GM12878 (cell line): ENCODE results near the gene BCAS3. TPM values are rescaled to one million over a fixed set of nuclear protein-coding genes. Genes with fewer than 3 reads are reported as not detected.

Source experiments
- DPF2 ChIP-seq: fragments of 450-650 bp; IDR thresholded peaks from 2 replicates; pipeline ENCODE4 v1.6.1; 2017; ENCODE audit warnings: mild to moderate bottlenecking
- NFIC ChIP-seq: IDR thresholded peaks from 2 replicates; pipeline ENCODE4 v1.6.1; 2012; ENCODE audit warnings: low read depth, mild to moderate bottlenecking, inconsistent platforms, low read length, moderate library complexity
- polyA plus RNA-seq, 11 experiments: library from polyadenylated mRNA; depleted of rRNA in 4 of 11; unstranded in 6 of 11; stranded (reverse) in 5 of 11; fragments of >200 nt; fragmentation: Nextera tagmentation in 4 of 11; fragmentation: Illumina TruSeq in 1 of 11; extraction: Ambion mirVana in 4 of 11; extraction: Trizol in 1 of 11; gene quantifications; 1 replicate in 1 of 11; 2 replicates in 10 of 11; pipeline versions ENCODE4 v1.2.1 to v1.2.3, GENCODE V29; 2011 to 2016; ENCODE audit warnings: inconsistent platforms in 2 of 11, missing spikeins in 2 of 11, low read depth in 1 of 11
- total RNA-seq, 4 experiments: library from RNA; depleted of rRNA in 3 of 4; stranded (reverse); fragments of >200 nt in 3 of 4; fragmentation: Illumina TruSeq in 1 of 4; extraction: Trizol in 1 of 4; gene quantifications; 2 replicates each; pipeline versions ENCODE4 v1.2.1 to v1.2.3, GENCODE V29; 2013 to 2021
- TF ChIP-seq, protein P1 (sequence below): fragments of 450-650 bp; IDR thresholded peaks from 2 replicates; pipeline ENCODE4 v1.6.1; 2014; ENCODE audit warnings: mild to moderate bottlenecking
- TF ChIP-seq, protein P2 (sequence below): IDR thresholded peaks from 2 replicates; pipeline ENCODE4 v1.6.1; 2012; ENCODE audit warnings: improper control_type of control experiment, low read depth, low read length; ENCODE audit not compliant: insufficient replicate concordance
- TF ChIP-seq, protein P3 (sequence below): fragments of 450-650 bp; IDR thresholded peaks from 2 replicates; pipeline ENCODE4 v1.6.1; 2016; ENCODE audit warnings: mild to moderate bottlenecking

The BCAS3 gene
- total and polyA plus RNA-seq, 10 of the 15 experiments (the other 5 are each of a cell fraction or from before 2014, with no cell fraction given): 2.1 to 11.0 (median 6.6) TPM

DNA sequence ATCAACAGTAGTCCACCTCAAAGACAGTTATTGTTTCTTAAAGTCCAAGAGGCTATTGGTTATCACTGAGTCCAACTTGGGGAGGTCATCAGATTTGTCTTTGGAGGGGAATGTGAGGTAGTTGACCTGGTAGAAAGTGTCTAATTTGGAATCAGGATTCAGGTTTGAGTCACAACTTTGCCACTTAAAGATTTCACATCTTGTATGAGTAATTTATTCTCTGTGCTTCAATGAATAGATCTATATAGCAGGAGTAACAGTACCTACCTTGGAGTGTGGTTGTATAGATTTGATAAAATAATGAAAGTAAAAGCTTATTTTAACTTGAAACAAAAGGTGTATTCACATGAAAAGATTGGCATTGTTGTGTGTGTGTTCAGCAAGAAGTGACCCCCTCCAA lies 602.7 kb downstream of the BCAS3 start (continued):
- TF ChIP-seq, protein P1, sequence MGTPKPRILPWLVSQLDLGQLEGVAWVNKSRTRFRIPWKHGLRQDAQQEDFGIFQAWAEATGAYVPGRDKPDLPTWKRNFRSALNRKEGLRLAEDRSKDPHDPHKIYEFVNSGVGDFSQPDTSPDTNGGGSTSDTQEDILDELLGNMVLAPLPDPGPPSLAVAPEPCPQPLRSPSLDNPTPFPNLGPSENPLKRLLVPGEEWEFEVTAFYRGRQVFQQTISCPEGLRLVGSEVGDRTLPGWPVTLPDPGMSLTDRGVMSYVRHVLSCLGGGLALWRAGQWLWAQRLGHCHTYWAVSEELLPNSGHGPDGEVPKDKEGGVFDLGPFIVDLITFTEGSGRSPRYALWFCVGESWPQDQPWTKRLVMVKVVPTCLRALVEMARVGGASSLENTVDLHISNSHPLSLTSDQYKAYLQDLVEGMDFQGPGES: no peak
- TF ChIP-seq, protein P2, sequence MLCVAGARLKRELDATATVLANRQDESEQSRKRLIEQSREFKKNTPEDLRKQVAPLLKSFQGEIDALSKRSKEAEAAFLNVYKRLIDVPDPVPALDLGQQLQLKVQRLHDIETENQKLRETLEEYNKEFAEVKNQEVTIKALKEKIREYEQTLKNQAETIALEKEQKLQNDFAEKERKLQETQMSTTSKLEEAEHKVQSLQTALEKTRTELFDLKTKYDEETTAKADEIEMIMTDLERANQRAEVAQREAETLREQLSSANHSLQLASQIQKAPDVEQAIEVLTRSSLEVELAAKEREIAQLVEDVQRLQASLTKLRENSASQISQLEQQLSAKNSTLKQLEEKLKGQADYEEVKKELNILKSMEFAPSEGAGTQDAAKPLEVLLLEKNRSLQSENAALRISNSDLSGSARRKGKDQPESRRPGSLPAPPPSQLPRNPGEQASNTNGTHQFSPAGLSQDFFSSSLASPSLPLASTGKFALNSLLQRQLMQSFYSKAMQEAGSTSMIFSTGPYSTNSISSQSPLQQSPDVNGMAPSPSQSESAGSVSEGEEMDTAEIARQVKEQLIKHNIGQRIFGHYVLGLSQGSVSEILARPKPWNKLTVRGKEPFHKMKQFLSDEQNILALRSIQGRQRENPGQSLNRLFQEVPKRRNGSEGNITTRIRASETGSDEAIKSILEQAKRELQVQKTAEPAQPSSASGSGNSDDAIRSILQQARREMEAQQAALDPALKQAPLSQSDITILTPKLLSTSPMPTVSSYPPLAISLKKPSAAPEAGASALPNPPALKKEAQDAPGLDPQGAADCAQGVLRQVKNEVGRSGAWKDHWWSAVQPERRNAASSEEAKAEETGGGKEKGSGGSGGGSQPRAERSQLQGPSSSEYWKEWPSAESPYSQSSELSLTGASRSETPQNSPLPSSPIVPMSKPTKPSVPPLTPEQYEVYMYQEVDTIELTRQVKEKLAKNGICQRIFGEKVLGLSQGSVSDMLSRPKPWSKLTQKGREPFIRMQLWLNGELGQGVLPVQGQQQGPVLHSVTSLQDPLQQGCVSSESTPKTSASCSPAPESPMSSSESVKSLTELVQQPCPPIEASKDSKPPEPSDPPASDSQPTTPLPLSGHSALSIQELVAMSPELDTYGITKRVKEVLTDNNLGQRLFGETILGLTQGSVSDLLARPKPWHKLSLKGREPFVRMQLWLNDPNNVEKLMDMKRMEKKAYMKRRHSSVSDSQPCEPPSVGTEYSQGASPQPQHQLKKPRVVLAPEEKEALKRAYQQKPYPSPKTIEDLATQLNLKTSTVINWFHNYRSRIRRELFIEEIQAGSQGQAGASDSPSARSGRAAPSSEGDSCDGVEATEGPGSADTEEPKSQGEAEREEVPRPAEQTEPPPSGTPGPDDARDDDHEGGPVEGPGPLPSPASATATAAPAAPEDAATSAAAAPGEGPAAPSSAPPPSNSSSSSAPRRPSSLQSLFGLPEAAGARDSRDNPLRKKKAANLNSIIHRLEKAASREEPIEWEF: no peak
- TF ChIP-seq NFIC (peak; percentile 72; the same call in 1 of the 2 replicates), DPF2 (0 out of 2 replicates have a peak, but pooled peaks have one; percentile 30)
- TF ChIP-seq, protein P3, sequence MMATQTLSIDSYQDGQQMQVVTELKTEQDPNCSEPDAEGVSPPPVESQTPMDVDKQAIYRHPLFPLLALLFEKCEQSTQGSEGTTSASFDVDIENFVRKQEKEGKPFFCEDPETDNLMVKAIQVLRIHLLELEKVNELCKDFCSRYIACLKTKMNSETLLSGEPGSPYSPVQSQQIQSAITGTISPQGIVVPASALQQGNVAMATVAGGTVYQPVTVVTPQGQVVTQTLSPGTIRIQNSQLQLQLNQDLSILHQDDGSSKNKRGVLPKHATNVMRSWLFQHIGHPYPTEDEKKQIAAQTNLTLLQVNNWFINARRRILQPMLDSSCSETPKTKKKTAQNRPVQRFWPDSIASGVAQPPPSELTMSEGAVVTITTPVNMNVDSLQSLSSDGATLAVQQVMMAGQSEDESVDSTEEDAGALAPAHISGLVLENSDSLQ: no peak
